HUES48 (cell line): ENCODE measurements around the gene GPC5.

ENCODE experiments used
- H3K27ac ChIP-seq: one replicate; pipeline ENCODE4 v1.7.0; 2013; ENCODE audit warnings: low read depth, low read length, inconsistent platforms
- H3K27me3 ChIP-seq: 2 replicates; pipeline ENCODE4 v1.6.1; 2013; ENCODE audit warnings: mild to moderate bottlenecking, low read length; ENCODE audit not compliant: control insufficient read depth, insufficient read depth
- H3K36me3 ChIP-seq: 2 replicates; pipeline ENCODE4 v1.6.1; 2013; ENCODE audit warnings: low read length; ENCODE audit not compliant: control insufficient read depth, insufficient read depth
- H3K4me1 ChIP-seq: 2 replicates; pipeline ENCODE4 v1.6.1; 2013; ENCODE audit warnings: mild to moderate bottlenecking, low read length; ENCODE audit not compliant: control insufficient read depth, insufficient read depth
- H3K4me3 ChIP-seq: 2 replicates; pipeline ENCODE4 v1.5.1; 2013; ENCODE audit warnings: mild to moderate bottlenecking, low read depth, low read length
- H3K9ac ChIP-seq: 2 replicates; pipeline ENCODE4 v1.6.1; 2013; ENCODE audit warnings: mild to moderate bottlenecking, low read depth, low read length, moderate library complexity
- H3K9me3 ChIP-seq: 2 replicates; pipeline ENCODE4 v1.6.1; 2013; ENCODE audit warnings: low read length; ENCODE audit not compliant: control insufficient read depth, insufficient read depth

Gene GPC5

GRCh38 chr13:92769046-92769445 is 1370.6 kb downstream of the GPC5 start:
- no peaks in the 10 kb centered on the region for H3K36me3 ChIP-seq
- H3K9me3 ChIP-seq, result no peaks in the 10 kb centered on the region
- no peak overlapping the region for H3K27ac ChIP-seq
- H3K4me1 ChIP-seq, result no peaks in the 10 kb centered on the region
- H3K4me3 ChIP-seq, result no peak overlapping the region
- no peaks in the 10 kb centered on the region for H3K27me3 ChIP-seq
- H3K9ac ChIP-seq, result no peak overlapping the region

DNA sequence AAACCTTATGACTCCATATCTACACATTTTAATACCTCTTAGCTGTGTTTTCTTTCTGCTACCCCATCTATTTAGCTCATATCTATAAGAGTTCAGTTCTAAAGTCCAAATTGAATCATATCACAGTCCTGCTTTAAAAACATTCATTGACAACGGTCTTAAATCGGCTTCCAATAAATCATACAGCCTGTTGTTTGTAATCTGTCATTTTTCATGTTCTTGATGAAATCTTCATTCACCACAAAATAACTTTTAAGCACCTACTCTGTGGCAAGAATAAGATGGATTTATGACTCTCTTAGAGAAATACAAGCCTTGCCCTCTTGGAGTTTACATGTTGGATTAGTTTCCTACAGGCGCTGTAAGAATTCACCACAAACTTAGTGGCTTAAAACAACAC is 1377.2 kb downstream of the GPC5 start:
- no peak overlapping the region for H3K27ac ChIP-seq
- no peaks in the 10 kb centered on the region for H3K9me3 ChIP-seq
- no peaks in the 10 kb centered on the region for H3K27me3 ChIP-seq
- no peaks in the 10 kb centered on the region for H3K4me1 ChIP-seq
- H3K4me3 ChIP-seq, result no peak overlapping the region
- H3K9ac ChIP-seq, result no peak overlapping the region
- H3K36me3 ChIP-seq, result no peaks in the 10 kb centered on the region

- Histone ChIP-seq H3K9me3 (no peaks in the 10 kb centered on the region), H3K27me3 (no peaks in the 10 kb centered on the region), H3K4me3 (no peak overlapping the region), H3K27ac (no peak overlapping the region), H3K4me1 (no peaks in the 10 kb centered on the region), H3K9ac (no peak overlapping the region), H3K36me3 (no peaks in the 10 kb centered on the region)
Observed at GRCh38 chr13:92781965-92782690, 1383.7 kb downstream of the GPC5 start.

GRCh38 chr13:92802776-92803175 is 1404.4 kb downstream of the GPC5 start:
- Histone ChIP-seq H3K36me3 (no peaks in the 10 kb centered on the region), H3K9ac (no peak overlapping the region), H3K4me1 (no peaks in the 10 kb centered on the region), H3K27ac (no peak overlapping the region), H3K9me3 (no peaks in the 10 kb centered on the region), H3K27me3 (no peaks in the 10 kb centered on the region), H3K4me3 (no peak overlapping the region)

- H3K4me1 ChIP-seq, result no peaks in the 10 kb centered on the region
- no peaks in the 10 kb centered on the region for H3K36me3 ChIP-seq
- no peak overlapping the region for H3K9ac ChIP-seq
- H3K27ac ChIP-seq, result no peak overlapping the region
- no peaks in the 10 kb centered on the region for H3K9me3 ChIP-seq
- no peaks in the 10 kb centered on the region for H3K27me3 ChIP-seq
- H3K4me3 ChIP-seq, result no peak overlapping the region
Observed at GRCh38 chr13:92804346-92804745, 1405.9 kb downstream of the GPC5 start.

- Histone ChIP-seq H3K36me3 (no peaks in the 10 kb centered on the region), H3K27ac (no peak overlapping the region), H3K9me3 (no peaks in the 10 kb centered on the region), H3K4me1 (no peaks in the 10 kb centered on the region), H3K27me3 (no peaks in the 10 kb centered on the region), H3K4me3 (no peak overlapping the region), H3K9ac (no peak overlapping the region)
Observed at GRCh38 chr13:92804926-92805325, 1406.5 kb downstream of the GPC5 start.

DNA sequence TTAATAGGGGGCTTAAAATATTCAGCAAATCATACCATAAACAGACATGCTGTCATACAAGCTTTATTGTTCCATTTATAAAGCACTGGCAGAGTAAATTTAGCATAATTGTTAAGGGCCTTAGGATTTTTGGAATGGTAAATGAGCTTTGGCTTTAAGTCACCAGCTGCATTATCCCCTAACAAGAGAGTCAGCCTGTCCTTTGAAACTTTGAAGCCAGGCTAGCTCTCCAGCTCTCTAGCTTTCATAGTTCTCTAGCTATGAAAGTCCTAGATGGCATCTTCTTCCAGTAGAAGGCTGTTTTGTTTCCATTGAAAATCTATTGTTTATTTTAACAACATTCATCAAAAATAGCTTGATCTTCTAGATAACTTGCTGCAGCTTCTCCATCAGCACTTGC is 1407.3 kb downstream of the GPC5 start:
- no peaks in the 10 kb centered on the region for H3K4me1 ChIP-seq
- H3K27me3 ChIP-seq, result no peaks in the 10 kb centered on the region
- H3K27ac ChIP-seq, result no peak overlapping the region
- no peak overlapping the region for H3K9ac ChIP-seq
- H3K4me3 ChIP-seq, result no peak overlapping the region
- H3K36me3 ChIP-seq, result no peaks in the 10 kb centered on the region
- no peaks in the 10 kb centered on the region for H3K9me3 ChIP-seq

DNA sequence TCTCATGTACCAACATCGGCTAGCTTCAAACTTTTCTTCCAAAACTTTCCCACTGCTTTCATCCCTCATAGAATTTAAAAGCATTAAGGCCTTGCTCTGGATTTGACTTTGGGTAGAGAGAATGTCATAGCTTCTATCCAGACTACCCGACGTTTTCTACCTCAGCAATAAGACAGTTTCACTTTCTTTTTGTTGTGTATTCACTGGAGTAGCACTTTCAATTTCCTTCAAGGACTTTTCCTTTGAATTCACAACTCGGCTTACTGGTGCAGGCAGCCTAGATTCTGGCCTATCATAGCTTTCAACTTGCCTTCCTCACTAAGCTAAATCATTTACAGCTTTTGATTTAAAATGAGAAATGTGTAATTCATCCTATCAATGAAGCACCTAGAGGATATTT is 1407.8 kb downstream of the GPC5 start:
- Histone ChIP-seq H3K36me3 (no peaks in the 10 kb centered on the region), H3K9ac (no peak overlapping the region), H3K4me1 (no peaks in the 10 kb centered on the region), H3K9me3 (no peaks in the 10 kb centered on the region), H3K27ac (no peak overlapping the region), H3K27me3 (no peaks in the 10 kb centered on the region), H3K4me3 (no peak overlapping the region)

DNA sequence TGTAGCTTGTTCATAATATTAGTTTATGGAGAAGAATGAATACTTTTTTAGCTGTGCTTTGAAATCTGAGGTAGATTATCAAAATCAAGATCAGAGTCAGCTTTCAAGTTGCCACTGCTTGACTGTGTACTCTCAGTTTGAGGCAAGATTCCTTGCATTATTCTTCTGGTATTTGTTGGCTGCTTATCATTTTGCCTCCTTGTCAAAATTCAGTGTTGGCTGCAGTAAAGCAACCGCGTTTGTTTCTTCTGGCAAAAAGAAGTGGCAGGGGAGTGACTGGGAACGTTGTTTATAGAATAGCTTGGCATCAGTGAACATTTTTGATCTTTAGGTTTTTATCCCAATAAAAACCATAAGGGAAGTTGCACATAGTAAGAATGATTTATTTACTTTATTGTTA is 1408.9 kb downstream of the GPC5 start:
- H3K4me3 ChIP-seq, result no peak overlapping the region

DNA sequence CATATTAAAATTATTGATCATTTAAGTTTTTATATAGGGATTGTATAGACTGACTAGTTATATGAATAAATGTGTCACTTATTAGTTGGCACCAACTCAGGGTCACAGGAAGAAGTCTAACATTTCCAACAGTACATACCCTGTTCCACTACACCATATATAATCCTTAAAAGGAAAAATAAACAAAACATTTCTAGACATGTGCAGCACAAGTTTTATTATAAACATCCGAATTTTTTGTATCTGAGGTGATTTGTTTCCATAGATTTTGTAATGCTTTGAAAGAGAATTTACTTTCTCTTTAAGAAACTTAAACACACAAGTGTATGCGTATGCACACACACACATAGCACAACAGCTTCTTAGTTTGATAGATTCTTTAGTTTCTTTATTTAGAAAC is 1409.5 kb downstream of the GPC5 start:
- Histone ChIP-seq H3K4me1 (no peaks in the 10 kb centered on the region), H3K27ac (no peak overlapping the region), H3K9ac (no peak overlapping the region), H3K36me3 (no peaks in the 10 kb centered on the region), H3K9me3 (no peaks in the 10 kb centered on the region), H3K27me3 (no peaks in the 10 kb centered on the region), H3K4me3 (no peak overlapping the region)

More for the DNA sequence above, 1408.9 kb downstream of the GPC5 start:
- H3K36me3 ChIP-seq, result no peaks in the 10 kb centered on the region
- H3K4me1 ChIP-seq, result no peaks in the 10 kb centered on the region
- no peaks in the 10 kb centered on the region for H3K9me3 ChIP-seq
- no peak overlapping the region for H3K27ac ChIP-seq
- H3K9ac ChIP-seq, result no peak overlapping the region
- no peaks in the 10 kb centered on the region for H3K27me3 ChIP-seq

GRCh38 chr13:92821324-92821723 is 1422.9 kb downstream of the GPC5 start:
- peaks cover 17% of the 10 kb centered on the region for H3K4me1 ChIP-seq
- H3K27ac ChIP-seq, result no peak overlapping the region
- H3K9ac ChIP-seq, result no peak overlapping the region

More at GRCh38 chr13:92821324-92821723, 1422.9 kb downstream of the GPC5 start:
- H3K4me3 ChIP-seq, result no peak overlapping the region
- no peaks in the 10 kb centered on the region for H3K9me3 ChIP-seq
- no peaks in the 10 kb centered on the region for H3K36me3 ChIP-seq
- H3K27me3 ChIP-seq, result no peaks in the 10 kb centered on the region
